C4-2B (cell line): Measurements from ENCODE around the gene MAP4K1.
"Not testable (repeated sequence)": the region's sequence is repeated elsewhere in the genome, so short reads cannot be mapped to it uniquely, and the experiment has no call there.

Experiments
- H3K27ac ChIP-seq: fragments of 450-650 bp; 2 replicates; pipeline ENCODE4 v1.5.1; 2017
- CTCF ChIP-seq: fragments of 450-650 bp; conservative IDR thresholded peaks from 2 replicates; pipeline ENCODE4 v1.5.1; 2017; ENCODE audit warnings: mild to moderate bottlenecking
- ZFX ChIP-seq: fragments of 450-650 bp; IDR thresholded peaks from 2 replicates; pipeline ENCODE4 v1.6.1; 2017

The MAP4K1 gene

GRCh38 chr19:38615007-38615581 lies 2.7 kb downstream of the MAP4K1 start:
- H3K27ac ChIP-seq, result no peak overlapping the region
- no peak for TF ChIP-seq CTCF
- no peak for TF ChIP-seq ZFX

- TF ChIP-seq ZFX (no peak), CTCF (no peak)
- no peak overlapping the region for H3K27ac ChIP-seq
These were observed 3.5 kb downstream of the MAP4K1 start for GRCh38 chr19:38614289-38614688.

- H3K27ac ChIP-seq, result no peak overlapping the region
- TF ChIP-seq CTCF (no peak), ZFX (no peak)
These were observed 11.6 kb downstream of the MAP4K1 start for GRCh38 chr19:38606131-38606530.

- H3K27ac ChIP-seq, result not testable (repeated sequence)
These were observed 14.9 kb downstream of the MAP4K1 start for GRCh38 chr19:38602856-38603255.

- H3K27ac ChIP-seq, result no peak overlapping the region
- no peak for TF ChIP-seq ZFX
- no peak for TF ChIP-seq CTCF
These were observed 18.0 kb downstream of the MAP4K1 start for GRCh38 chr19:38599722-38600121.

GRCh38 chr19:38597075-38597474 lies 20.7 kb downstream of the MAP4K1 start:
- no peak overlapping the region for H3K27ac ChIP-seq
- TF ChIP-seq CTCF, result no peak
- TF ChIP-seq ZFX, result no peak

GRCh38 chr19:38596057-38596981 lies 21.4 kb downstream of the MAP4K1 start:
- TF ChIP-seq ZFX, result no peak
- no peak for TF ChIP-seq CTCF
- H3K27ac ChIP-seq, result no peak overlapping the region

GRCh38 chr19:38592940-38593339 lies 24.8 kb downstream of the MAP4K1 start:
- no peak overlapping the region for H3K27ac ChIP-seq
- TF ChIP-seq CTCF, result no peak
- no peak for TF ChIP-seq ZFX
